Stimulated activated CD4-positive, alpha-beta T cell treated with anti-CD3 and anti-CD28 coated beads, Interleukin-4, amount 100 ng/mL, for 48 hours (primary cell): ENCODE results near the gene TIGD3.

Experiments
- DNase-seq, 2 donors: peaks; one replicate each; pipeline ENCODE4 v3.0.0-alpha.2; 2020; ENCODE audit warnings: low read depth in 2 of 2

TIGD3 gene

GRCh38 chr11:65390099-65390941 lies 35.8 kb downstream of the TIGD3 start:
- no peak for DNase-seq

- no peak for DNase-seq
Observed at GRCh38 chr11:65390996-65391395, 36.4 kb downstream of the TIGD3 start.

DNA sequence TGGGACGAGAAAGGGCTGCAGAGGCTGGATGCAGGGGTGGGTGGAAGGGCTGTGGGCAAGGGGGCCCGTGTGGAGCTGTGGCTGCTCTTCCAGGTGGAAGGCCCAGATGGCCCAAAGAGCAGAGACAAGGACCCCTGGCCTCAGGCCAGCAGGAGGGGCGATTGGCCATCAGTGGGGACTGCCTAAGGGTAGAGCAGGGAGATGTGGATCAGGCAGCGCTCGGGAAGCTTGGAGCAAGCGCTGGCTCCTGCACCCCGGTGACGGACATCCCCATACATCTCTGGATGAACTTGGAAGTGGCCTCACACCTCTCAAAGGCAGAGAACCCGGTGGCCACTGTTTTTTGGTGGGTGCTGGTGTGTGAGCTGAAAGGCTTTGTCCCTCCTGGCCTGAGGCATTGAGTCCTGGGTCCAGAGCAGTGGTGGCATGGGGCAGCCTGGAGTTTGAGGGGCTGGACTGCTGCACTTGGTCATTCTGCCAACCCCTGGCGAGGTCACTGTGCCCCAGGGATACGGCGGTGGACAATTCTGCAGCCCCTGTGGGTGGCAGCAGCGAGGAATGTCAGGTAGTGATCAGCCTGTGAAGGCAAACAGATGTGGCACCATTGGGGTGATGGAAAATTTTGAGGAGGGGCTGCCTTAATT lies 37.8 kb downstream of the TIGD3 start:
- no peak for DNase-seq

GRCh38 chr11:65392899-65393298 lies 38.3 kb downstream of the TIGD3 start:
- DNase-seq = no peak

DNA sequence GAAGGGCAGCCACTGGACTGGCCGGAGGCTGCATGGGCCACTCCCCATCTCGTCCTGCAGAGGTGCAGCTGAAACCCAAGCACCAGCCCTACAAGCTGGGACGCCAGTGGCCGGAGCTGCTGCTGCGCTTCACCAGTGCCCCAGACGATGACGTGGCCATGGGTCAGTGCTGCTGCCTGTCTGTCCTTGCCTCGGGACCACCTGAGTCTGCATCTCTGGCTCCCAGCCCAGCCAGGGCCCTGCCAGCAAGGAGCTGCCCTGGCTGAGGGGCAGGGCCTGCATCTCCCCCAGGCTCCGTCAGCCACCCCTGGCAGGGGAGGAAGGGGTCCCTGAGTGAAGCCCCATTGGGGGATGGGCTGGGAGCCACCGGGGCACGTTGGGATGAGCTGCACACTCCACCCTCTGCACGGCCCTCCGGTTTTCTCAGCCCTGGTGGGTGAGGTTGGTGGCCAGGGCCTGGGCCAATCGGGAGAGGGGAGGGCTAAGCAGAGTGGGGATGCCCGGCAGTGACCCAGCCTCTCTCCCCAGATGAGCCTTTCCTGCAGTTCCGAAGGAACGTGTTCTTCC lies 39.0 kb downstream of the TIGD3 start:
- no peak for DNase-seq

DNA sequence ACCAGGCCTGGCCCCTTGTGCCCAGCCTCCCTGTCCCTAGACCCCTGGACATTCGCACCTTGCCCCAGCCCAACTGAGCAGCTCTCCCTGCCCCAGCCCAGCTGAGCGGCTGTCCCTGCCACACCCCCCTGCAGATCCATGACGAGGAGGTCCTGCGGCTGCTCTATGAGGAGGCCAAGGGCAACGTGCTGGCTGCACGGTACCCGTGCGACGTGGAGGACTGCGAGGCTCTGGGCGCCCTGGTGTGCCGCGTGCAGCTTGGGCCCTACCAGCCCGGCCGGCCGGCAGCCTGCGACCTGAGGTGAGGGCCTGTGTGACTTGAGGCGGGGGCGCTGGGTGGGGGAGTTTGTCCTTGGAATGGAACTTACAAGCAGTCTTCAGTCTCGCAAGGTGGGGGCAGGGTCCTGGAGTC lies 39.6 kb downstream of the TIGD3 start:
- DNase-seq = no peak

DNA sequence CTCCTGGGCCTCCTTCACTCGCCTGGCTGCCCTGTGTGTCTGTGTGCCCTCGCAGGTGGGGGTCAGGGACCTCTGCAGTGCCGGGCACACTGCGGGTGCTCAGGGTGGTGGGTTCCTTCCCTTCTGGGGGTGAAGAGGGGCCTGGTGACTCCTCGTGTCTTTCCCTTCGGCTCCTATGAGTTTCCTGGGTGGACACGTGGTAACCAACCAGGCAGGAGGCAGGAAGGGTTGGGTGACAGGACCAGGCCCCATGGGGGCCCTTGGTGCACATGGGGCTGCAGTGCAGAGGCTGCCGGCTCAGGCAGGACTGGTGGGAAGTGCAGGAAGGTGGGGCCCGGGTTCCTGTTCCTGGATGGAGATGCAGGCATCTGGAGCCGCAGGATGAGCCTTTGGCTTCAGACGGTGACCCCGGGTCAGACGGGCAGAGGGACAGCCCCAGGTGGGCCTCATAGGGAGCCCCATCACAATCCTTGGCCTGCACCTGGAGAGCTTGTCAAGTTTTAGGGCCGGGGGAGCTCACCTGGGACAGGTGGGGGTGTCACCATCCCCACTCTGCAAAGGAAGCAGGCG lies 41.5 kb downstream of the TIGD3 start:
- no peak for DNase-seq

GRCh38 chr11:65396769-65397745 lies 42.5 kb downstream of the TIGD3 start:
- no peak for DNase-seq

DNA sequence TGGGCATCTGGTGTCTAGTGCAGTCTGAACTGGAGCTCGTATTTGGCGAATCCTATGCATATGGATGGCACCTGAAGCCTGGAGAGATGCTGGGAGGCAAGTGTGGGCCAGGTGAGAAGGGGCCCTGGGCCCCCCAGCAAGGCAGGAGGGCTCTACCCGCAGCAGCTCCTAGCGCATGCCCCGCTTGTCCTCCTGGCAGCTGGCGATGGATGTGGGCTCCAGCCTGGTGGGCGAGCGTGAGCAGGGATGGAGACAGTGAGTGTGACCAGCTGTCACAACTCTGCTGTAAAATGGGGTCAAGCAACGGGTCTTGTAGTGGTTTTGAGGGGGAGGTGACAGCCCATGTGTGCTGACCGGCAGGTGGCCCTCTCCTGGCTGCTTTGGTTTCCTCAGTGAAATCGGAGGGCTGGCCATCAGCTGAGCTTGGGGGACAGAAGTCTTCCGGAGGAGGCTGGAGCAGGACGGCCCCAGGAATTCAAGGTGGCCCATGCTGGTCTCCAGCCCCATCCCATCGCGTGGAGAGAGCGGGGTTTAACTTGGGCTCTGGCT lies 43.9 kb downstream of the TIGD3 start:
- no peak for DNase-seq

DNA sequence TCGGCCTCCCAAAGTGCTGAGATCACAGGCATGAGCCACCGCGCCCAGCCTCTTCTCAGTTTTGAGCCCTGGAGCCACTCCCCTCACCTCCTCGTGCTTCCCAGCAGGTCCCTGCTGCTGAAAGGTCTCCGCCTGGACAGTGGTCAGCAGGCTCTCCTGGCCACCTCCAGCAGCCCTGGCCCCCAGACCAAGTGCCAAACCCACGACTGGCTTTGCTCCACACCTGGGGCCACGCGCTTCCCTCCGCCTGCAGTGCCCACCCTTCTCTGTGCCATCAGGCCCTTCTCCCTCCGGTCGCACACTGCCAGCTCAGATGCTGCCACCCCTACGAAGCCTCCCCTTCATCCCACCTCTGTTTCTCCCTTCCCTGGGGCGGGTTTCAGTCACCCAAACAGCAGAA lies 44.7 kb downstream of the TIGD3 start:
- no peak for DNase-seq

DNA sequence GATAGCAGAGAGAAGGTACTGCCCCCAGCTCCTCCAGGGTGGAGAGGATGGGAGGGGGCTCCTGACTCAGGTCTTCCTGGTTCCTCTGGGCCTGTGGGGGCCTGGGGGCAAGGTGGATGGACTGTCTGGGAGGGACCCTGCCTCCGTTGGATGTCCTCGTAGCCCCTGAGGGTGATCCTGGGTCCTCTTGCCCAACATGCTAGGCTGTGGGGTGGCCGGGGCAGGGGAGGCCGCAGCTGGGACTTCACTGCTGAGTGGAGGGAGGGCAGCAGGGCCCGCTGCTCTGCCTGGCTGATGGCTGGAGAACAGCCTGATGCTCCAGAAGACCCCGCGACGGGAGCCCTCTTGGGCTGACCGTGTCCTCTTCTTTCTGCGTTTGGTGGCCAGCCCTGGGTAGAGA lies 45.3 kb downstream of the TIGD3 start:
- no peak for DNase-seq

DNA sequence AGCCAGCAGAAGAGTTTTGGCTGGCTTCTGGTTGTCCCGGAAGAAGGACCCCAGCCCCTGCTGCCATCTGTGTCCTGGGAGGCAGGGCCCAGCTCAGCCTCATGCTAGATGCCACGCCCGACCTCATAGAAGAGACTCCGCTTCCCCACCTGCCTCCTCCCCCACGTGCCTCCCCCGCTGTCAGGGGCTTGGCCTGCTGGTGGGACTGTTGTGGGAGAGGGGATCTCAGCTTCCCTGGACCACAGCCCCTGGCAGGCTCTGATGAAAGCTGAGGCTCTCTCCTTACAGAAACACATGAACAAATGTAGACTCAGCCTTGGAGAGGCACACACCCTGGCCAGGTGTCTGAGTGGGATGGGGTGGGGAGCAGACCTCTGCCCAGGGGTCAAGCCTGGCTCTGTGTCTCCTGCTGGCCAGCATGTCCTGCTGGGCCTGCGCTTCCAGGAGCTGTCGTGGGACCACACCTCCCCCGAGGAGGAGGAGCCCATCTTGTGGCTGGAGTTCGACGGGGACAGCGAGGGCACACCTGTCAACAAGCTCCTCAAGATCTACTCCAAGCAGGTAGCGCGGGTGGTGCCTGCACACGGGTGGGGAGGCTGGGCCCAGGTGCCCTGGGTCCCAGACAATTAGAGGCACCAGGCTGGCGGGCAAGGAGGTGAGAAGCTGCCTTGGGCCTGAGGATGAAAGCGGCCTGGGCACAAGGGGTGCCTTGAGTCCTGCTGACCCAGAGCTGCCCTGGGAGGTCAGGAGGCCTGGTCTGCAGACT lies 45.9 kb downstream of the TIGD3 start:
- DNase-seq = no peak

DNA sequence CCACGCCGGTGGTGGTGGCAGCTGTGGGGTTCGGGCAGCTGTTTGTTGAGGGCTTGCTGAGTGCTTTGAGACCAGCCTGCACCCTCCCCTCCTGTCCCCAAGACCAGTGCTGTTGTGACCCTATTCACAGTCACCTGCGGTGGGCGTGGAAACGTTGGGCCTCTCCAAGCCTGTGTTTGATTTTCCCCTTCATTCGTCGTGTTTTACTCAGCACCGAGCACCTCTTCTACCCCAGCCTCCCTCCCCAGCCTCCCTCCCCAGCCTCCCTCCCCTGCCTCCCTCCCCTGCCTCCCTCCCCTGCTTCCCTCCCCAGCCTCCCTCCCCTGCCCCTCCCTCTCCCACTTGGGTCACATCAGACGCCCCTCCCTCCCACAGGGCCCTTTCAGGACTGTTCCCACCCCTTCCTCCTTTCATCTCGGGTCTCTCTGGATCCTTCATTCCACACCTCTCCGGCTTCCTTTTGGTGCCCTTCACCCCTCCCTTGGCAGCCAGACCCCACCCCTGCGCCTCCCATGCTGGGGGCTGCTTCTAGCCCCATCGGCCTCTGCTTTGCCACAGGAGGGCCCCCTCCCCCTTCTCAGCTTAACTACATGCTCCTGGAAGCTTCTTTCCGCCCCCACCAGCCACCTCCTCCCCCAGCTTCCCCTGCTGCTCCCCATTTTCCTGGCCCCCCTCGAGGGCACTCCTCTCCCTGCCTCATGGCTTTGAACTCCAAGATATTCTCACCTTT lies 46.7 kb downstream of the TIGD3 start:
- DNase-seq = no peak

DNA sequence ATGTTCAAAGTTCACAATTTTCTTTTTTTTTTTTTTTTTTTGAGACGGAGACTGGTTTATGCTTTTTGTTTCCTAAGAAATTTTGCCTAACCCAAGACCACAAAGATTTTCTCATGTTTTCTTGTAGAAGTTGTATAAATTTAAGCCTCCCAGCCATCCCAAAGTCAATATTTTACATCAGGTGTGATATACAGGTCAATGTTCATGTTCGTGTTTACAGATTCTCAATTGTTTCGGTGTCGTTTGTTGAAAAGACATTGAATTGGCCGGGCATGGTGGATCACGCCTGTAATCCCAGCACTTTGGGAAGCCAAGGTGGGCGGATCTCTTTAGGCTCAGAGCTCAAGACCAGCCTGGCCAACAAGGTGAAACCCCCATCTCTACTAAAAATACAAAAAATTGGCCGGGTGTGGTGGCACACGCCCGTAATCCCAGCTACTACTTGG lies 47.3 kb downstream of the TIGD3 start:
- DNase-seq = no peak

GRCh38 chr11:65402790-65403189 lies 48.2 kb downstream of the TIGD3 start:
- no peak for DNase-seq

- no peak for DNase-seq
Observed at GRCh38 chr11:65403607-65404121, 49.1 kb downstream of the TIGD3 start.

- DNase-seq = no peak
Observed at GRCh38 chr11:65404210-65404609, 49.7 kb downstream of the TIGD3 start.

DNA sequence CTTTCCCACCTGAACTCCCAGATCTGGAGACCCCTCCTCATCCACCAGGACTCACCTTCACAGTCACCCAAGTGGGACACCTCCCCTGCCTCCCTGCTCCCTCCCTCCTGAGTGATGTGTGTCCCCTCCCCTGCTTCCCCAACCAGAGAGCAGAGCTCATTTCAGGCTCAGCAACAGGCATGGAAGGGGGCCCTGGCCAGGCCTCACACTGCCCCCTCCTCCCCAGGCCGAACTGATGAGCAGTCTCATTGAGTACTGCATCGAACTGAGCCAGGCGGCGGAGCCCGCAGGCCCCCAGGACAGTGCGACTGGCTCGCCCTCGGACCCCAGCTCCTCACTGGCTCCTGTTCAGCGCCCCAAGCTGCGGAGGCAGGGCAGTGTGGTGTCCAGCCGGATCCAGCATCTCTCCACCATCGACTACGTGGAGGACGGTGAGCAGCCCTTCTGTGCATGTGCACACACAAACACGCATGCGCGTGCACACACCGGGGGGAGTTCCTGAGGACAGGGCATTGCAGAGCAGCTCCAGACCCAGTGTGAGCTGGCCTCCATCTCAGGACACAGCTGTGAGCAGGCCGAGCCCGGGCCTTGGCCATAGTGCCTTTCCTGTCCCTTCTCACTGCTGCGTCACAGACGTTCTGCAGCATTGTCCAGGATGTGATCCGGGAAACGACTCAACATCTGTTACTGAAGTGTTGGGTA lies 50.2 kb downstream of the TIGD3 start:
- no peak for DNase-seq
